ENCODE data around the gene PBRM1.

- no peak for TF ChIP-seq EZH2 (IDR thresholded peaks at IDR 0.05)
- no peak for TF ChIP-seq POLR2AphosphoS5 (IDR thresholded peaks at IDR 0.05; ENCODE audit: borderline replicate concordance, low read depth, low read length)
Observed at GRCh38 chr3:52714335-52715302, 28.9 kb upstream of the PBRM1 start.

All from SK-N-MC (cell line).